ENCODE measurements around the gene DCTN2.

DNA sequence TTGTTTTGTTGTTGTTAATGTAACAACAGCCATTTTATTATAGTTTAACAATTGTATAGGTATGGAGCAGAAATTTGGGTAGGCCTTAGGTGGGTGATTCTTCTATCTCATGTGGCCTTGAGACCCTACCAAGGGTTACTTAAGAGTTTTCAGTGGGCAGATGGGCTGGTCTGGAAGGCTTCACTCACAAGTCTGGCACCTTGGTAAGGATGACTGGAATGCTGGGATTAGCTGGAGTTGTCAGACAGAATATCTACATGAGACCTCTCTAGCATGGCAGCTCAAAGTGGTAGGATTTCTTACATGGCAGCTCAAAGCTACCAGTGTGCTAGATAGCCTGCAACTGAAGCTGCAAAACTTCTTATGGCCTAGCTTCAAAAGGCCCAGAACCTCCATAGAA lies 61.3 kb downstream of the DCTN2 start:
- TF ChIP-seq POLR2A (IDR thresholded peaks at IDR 0.05; ENCODE audit: low read length) (no peak), GATA1 (IDR thresholded peaks at IDR 0.05; ENCODE audit: low read depth, low read length) (no peak)

All from erythroblast (primary cell).